HG02840 (cell line): ENCODE measurements around the gene SNAP25.

ENCODE experiments used
- ATAC-seq: cut with Tn5 transposase; IDR thresholded peaks from one replicate; pipeline ENCODE4 v1.9.1; 2021; ENCODE audit warnings: mild to moderate bottlenecking, moderate library complexity, moderate number of reproducible peaks; ENCODE audit not compliant: unreplicated experiment, low FRiP score

SNAP25 gene

GRCh38 chr20:10213526-10213925 lies 5.1 kb upstream of the SNAP25 start:
- ATAC-seq: no peak

- ATAC-seq: no peak
These were observed 2.4 kb upstream of the SNAP25 start for GRCh38 chr20:10216146-10216791.

GRCh38 chr20:10217721-10218410 lies 764 bp upstream of the SNAP25 start:
- ATAC-seq: no peak

- no peak for ATAC-seq
These were observed 792 bp downstream of the SNAP25 start for GRCh38 chr20:10219452-10219791.

DNA sequence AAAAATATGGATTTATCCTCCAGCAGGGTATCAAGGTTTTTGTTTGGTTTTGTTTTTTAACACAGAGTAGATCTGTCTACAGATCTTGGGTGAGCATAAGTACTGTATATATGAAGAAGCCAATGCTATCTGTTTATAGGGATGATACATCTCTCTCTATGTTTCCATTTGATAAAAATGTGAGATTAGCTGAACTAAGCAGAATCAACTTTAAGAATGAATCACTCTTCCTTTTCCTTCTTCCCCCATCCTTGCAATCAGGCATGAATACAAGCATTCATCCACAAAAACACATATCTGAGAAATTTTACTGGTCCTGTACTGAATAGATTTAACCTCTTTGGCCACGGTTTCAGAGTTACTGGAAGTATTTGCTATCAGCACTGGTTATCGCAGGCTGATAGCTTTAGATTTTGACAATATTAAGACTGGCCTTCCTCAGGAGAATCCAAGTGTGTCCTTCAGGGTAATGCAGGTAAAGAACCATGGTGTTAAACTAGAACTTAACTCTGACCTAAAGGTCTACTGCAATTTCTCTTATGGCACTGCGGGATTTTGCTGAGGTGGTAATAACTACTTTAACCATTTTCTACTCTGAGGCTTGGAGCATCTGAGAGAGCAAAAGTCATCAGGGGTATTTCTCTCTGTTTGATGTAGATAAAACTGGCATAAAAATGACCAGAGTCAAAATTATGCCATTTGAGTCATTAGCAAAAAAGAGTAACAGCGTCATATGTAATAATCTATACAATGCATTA lies 1.5 kb downstream of the SNAP25 start:
- no peak for ATAC-seq

DNA sequence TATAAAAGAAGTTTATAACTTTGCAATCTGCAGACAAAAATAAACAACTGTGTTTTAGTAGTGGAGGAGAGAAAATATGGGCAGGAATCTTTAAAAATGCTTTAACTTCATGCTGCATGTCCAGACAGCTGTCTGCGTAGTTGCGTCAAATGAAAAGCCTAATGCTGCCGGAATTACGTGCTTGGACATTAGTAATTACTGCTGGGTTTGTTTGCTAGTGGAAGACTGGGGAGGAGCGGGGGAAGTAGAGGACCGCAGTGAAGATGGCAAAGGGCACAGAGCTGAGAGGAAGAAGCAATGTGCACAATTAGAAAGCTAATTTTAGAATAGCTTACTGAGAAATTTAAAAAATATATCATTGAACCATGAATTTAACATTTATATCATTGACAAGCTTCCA lies 2.4 kb downstream of the SNAP25 start:
- ATAC-seq: no peak

DNA sequence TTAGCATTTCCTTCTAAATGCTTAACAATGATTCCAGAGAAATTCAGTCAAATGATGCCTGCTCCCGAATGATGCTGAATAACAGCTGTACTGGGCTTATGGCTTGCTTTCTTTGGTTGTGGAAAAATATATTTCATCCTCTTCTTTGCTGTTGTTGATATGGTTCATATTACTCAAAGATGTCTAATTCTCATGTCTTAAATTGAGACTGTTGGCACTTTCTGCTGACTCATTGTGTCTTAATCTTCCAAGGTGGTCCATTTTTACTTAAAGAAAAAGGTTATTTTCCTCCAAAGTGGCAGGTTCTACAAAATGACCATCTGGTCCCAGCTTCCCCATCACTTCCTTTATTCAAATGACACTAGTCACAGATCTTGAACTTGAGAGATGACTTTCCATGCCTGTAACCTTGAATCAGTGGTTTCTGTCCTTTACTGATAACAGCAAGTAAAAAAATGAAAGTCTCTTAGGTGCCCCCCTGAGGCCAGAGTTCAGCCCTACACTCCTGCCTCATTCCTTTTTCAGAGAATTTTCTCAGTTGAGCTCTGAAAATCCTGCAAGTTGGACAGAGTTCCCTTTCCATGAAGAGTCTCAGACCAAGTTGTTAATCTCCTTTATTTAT lies 6.9 kb downstream of the SNAP25 start:
- no peak for ATAC-seq

GRCh38 chr20:10228330-10228729 lies 9.7 kb downstream of the SNAP25 start:
- no peak for ATAC-seq

GRCh38 chr20:10231290-10231689 lies 12.7 kb downstream of the SNAP25 start:
- no peak for ATAC-seq

- no peak for ATAC-seq
These were observed 18.2 kb downstream of the SNAP25 start for GRCh38 chr20:10236540-10237533.

DNA sequence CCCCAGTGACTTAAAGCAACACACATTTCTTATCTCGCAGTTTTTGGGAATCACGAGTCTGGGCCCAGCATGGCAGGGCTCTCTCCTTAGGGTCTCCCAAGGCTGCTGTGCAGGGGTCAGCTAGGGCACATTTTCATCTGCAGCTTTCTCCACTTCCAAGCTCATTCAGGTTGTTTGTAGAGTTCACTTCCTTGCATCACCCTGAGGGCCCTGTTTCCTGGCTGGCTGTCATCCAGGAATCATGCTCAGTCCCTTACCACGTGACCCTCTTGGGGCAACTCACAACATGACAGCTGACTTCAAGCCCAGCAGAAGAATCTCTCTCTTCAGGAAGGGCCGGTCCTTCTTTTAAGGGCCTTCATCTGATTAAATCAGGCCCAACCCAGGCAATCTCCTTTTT lies 21.3 kb downstream of the SNAP25 start:
- ATAC-seq: no peak

DNA sequence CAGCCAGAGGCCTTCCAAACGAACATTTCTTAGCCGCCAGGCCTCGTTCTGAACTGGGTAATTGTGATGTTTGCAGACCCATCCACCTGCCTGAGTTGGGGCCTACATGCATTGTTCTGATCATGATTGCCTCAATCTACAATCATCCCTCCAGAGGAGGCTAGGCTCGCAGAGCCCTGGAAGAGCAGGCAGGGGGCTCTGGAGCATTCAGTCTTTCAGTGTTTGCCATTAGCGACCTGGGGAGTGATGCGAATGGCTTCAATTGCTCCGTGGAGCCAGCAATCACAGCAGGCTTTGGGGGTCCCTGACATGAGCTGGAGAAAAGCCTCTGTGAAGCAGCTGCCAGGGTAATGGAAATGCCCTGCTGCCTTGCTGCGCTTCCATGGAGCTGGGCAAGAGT lies 22.0 kb downstream of the SNAP25 start:
- no peak for ATAC-seq

GRCh38 chr20:10242166-10242565 lies 23.5 kb downstream of the SNAP25 start:
- no peak for ATAC-seq

DNA sequence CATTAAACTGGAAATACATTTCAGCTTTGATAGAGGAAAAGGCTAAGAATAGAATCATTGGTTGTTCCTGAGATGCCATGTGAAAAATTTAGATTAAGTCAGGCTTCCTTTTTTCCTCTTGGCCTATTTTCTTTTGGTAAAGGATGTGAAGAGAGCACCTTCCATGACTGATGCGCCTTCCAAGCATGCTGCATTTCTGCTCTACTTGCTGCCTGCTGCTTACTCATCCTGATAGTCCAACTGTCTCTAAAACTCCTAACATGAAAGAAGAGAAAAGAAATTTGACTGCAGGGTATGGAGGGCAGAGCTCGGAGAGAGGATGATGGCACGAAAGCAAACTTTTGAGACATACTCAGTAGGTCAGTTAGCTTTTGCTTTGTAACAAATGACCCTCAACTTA lies 28.8 kb downstream of the SNAP25 start:
- ATAC-seq: no peak

GRCh38 chr20:10249048-10249770 lies 30.6 kb downstream of the SNAP25 start:
- ATAC-seq: no peak

GRCh38 chr20:10249822-10250221 lies 31.2 kb downstream of the SNAP25 start:
- no peak for ATAC-seq

GRCh38 chr20:10250902-10251301 lies 32.3 kb downstream of the SNAP25 start:
- ATAC-seq: no peak

GRCh38 chr20:10253780-10254179 lies 35.1 kb downstream of the SNAP25 start:
- no peak for ATAC-seq

DNA sequence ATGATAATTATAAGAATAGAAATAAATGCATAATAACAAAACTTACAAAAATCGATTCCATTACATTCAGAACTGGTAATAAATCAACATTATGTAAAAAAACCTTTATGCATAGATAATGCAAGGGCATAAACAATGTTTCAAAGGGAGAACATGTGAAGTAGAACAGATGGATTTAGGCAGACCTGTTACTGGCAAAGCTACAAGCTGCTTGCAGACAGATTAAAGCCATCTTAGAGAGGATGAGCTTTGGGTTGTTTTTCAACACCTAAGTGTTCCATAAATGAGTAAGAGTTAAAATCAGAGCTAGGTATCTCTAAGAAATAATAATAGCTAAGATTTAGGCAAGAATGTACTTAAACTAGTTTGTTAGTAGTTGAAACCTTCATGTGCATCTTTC lies 37.2 kb downstream of the SNAP25 start:
- ATAC-seq: no peak
